GM19099 (cell line): Measurements from ENCODE around the gene HTR2B.

Experiments
- POLR2A ChIP-seq: IDR thresholded peaks from 3 replicates; pipeline ENCODE4 v1.6.1; 2011; ENCODE audit warnings: low read depth; ENCODE audit not compliant: insufficient read length; ENCODE audit errors: extremely low read depth

Gene HTR2B

GRCh38 chr2:231124838-231125568, at the start of gene HTR2B:
Gene HTR2B (minus strand): TSS chr2:231125042. CDS start chr2:231123764, 1,278 bp downstream.
- no peak for TF ChIP-seq POLR2A

GRCh38 chr2:231174211-231174651, 49.4 kb upstream of the HTR2B start:
- no peak for TF ChIP-seq POLR2A

- TF ChIP-seq POLR2A, result no peak
Measured at GRCh38 chr2:231172025-231172424, 47.2 kb upstream of the HTR2B start.

- no peak for TF ChIP-seq POLR2A
Measured at GRCh38 chr2:231170055-231170454, 45.2 kb upstream of the HTR2B start.

- no peak for TF ChIP-seq POLR2A
Measured at GRCh38 chr2:231169488-231169887, 44.6 kb upstream of the HTR2B start.

- TF ChIP-seq POLR2A, result no peak
Measured at GRCh38 chr2:231168460-231169139, 43.8 kb upstream of the HTR2B start.

- no peak for TF ChIP-seq POLR2A
Measured at GRCh38 chr2:231167745-231168459, 43.1 kb upstream of the HTR2B start.

- no peak for TF ChIP-seq POLR2A
Measured at GRCh38 chr2:231163414-231164095, 38.7 kb upstream of the HTR2B start.

GRCh38 chr2:231163011-231163410, 38.2 kb upstream of the HTR2B start:
- no peak for TF ChIP-seq POLR2A

GRCh38 chr2:231161877-231162329, 37.1 kb upstream of the HTR2B start:
- TF ChIP-seq POLR2A, result no peak

- TF ChIP-seq POLR2A, result no peak
Measured at GRCh38 chr2:231161252-231161839, 36.5 kb upstream of the HTR2B start.

GRCh38 chr2:231160701-231161100, 35.9 kb upstream of the HTR2B start:
- TF ChIP-seq POLR2A, result no peak

GRCh38 chr2:231159306-231159705, 34.5 kb upstream of the HTR2B start:
- no peak for TF ChIP-seq POLR2A

- no peak for TF ChIP-seq POLR2A
Measured at GRCh38 chr2:231152800-231153557, 28.1 kb upstream of the HTR2B start.
